GM18868 (cell line): ENCODE results near the gene CHIC1.

ENCODE experiments used
- ATAC-seq: cut with Tn5 transposase; IDR thresholded peaks from one replicate; pipeline ENCODE4 v1.9.1; 2021; ENCODE audit warnings: mild to moderate bottlenecking, moderate library complexity; ENCODE audit not compliant: unreplicated experiment

Gene CHIC1

GRCh38 chrX:73728602-73729001, 165.6 kb downstream of the CHIC1 start:
- no peak for ATAC-seq
